GM10847 (cell line): ENCODE measurements around the gene ZNF83.

Source experiments
- POLR2A ChIP-seq: IDR thresholded peaks from 2 replicates; pipeline ENCODE4 v1.6.1; 2011; ENCODE audit not compliant: insufficient read length; ENCODE audit errors: extremely low read depth

ZNF83 gene

GRCh38 chr19:52651956-52652355 lies 13.8 kb upstream of the ZNF83 start:
- no peak for TF ChIP-seq POLR2A

GRCh38 chr19:52648336-52649016 lies 10.3 kb upstream of the ZNF83 start:
- TF ChIP-seq POLR2A: no peak

GRCh38 chr19:52646571-52647217 lies 8.5 kb upstream of the ZNF83 start:
- no peak for TF ChIP-seq POLR2A

- TF ChIP-seq POLR2A: no peak
These were observed 2.8 kb upstream of the ZNF83 start for GRCh38 chr19:52640916-52641315.

DNA sequence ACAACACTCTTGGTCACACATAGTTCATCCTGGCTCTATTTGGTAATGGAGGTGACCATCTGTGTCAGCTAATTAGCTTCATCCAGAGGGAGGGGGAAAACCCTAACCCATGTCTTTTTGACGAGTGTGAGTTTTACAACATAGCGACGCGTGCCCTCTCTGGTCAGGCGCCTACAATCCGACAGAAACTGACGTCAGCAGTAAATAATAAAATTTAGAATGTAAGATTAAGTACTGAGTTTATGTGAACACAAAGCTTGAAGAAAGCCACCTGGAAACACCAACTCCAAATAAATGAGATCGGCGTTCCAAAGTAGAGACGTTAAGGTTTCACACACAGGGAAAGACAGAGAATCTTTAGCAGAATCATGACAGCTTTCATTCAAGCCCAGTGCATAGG lies 1.8 kb upstream of the ZNF83 start:
- no peak for TF ChIP-seq POLR2A

DNA sequence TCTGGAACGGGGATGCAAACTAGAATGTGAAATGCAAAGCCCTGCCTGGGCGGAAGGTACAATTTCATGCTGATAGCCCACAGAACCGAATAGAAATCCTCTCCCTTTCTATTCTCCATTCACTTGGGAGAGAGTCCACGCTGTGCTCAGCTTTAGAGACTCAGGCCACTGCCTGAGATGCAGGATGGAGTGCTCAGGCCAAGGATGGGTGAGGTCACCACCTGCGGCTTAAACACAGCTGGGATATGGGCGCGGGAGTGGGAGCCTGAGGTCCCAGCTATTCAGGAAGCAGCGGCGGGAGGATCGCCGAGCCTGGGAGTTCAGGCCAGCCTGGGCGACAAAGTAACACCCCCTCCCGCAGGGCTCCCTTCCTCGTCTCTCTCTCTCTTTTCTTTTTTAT lies 446 bp upstream of the ZNF83 start:
- TF ChIP-seq POLR2A: no peak

GRCh38 chr19:52635786-52636570 lies 2.2 kb downstream of the ZNF83 start:
- no peak for TF ChIP-seq POLR2A

DNA sequence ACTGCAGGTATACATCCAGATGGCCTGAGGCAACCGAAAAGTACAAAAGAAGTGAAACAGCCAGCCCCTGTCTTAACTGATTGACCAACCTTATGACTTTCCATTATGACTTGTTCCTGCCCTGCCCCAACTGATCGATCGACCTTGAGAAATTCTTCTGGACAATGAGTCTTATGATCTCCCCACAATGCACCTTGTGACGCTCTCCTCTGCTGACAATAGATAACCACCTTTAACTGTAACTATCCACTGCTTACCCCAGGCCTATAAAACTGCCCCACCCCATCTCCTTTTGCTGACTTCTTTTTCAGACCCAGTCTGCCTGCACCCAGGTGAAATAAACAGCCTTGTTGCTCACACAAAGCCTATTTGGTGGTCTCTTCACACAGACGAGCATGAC lies 11.2 kb downstream of the ZNF83 start:
- TF ChIP-seq POLR2A: no peak

- TF ChIP-seq POLR2A: no peak
These were observed 15.9 kb downstream of the ZNF83 start for GRCh38 chr19:52622261-52622660.

- TF ChIP-seq POLR2A: no peak
These were observed 16.8 kb downstream of the ZNF83 start for GRCh38 chr19:52621376-52621775.

- no peak for TF ChIP-seq POLR2A
These were observed 24.8 kb downstream of the ZNF83 start for GRCh38 chr19:52613299-52613906.

DNA sequence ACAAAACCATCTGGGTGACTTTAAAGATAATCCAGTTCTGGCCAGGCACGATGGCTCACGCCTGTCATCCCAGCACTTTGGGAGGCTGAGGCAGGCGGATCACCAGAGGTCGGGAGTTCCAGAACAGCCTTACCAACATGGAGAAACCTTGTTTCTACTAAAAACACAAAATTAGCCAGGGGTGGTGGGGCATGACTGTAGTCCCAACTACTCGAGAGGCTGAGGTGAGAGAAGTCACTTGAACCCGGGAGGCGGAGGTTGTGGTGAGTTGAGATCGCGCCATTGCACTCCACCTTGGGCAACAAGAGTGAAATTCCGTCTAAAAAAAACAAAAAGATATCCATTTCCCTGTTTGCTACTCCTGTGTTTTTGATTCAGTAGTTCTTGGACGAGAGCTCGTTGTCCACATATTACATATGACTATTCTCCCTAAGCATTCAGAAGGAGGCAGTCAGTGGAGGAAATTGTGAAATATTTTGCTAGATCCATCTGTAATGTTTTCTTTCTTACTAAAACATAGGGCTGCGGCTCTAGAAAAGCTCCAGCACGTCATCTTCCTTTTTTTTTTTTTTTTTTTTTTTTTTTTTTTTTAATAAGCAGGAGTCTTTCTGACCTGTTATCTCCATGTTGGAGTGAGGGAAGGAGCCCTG lies 34.5 kb downstream of the ZNF83 start:
- TF ChIP-seq POLR2A: no peak

- TF ChIP-seq POLR2A: no peak
These were observed 35.2 kb downstream of the ZNF83 start for GRCh38 chr19:52602941-52603340.

GRCh38 chr19:52601025-52601973 lies 36.9 kb downstream of the ZNF83 start:
- TF ChIP-seq POLR2A: peak; percentile 52
